ENCODE measurements around the gene ENKD1. TPM values are rescaled to one million over a fixed set of nuclear protein-coding genes. Genes with fewer than 3 reads are reported as not detected.

The ENKD1 gene
- polyA plus RNA-seq, 4 donors = 4.1 to 13.2 (median 12.2) TPM

DNA sequence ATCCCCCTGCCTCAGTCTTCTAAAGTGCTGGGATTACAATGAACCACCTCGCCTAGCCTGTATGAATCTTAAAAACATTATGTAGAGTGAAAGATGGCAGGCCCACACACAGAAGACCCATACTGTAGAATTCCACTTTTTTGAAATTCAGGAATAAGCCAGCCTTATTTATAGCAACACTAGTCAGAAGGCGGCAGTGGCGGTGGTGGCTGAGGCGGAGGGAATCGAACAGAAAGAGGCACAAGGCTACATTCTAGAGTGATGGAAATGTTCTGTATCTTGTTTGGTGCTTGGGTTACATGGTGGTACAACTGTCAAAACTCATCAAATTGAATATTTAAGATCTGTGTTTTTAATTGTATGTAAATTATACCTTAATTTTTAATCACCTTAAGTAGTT, 41.2 kb upstream of the ENKD1 start:
- Histone ChIP-seq H3K4me3 (ENCODE audit: low read depth in 1 of 3, low read length in 3 of 3) (no peak overlapping the region), H3K27me3 (ENCODE audit: control insufficient read depth in 3 of 3, insufficient read depth in 3 of 3, low read length in 3 of 3) (peaks cover 0 to 67% (median 0%) of the 10 kb centered on the region in 3 donors), H3K36me3 (ENCODE audit: control insufficient read depth in 3 of 3, insufficient read depth in 2 of 3, low read depth in 1 of 3, low read length in 3 of 3) (no peaks in the 10 kb centered on the region), H3K9me3 (ENCODE audit: control insufficient read depth in 2 of 2, insufficient read depth in 1 of 2, low read depth in 1 of 2, low read length in 1 of 2) (no peaks in the 10 kb centered on the region), H3K4me1 (ENCODE audit: control insufficient read depth in 3 of 3, insufficient read depth in 2 of 3, low read depth in 1 of 3, low read length in 2 of 3) (peaks cover 0 to 2% (median 0%) of the 10 kb centered on the region in 3 donors), H3K27ac (ENCODE audit: low read depth in 1 of 3, low read length in 2 of 3) (no peak overlapping the region)
- FAIRE-seq (no peak), DNase-seq (no peak)
- WGBS, 3 donors = 98% methylated on average over 5 of the region's 5 CpGs

DNA sequence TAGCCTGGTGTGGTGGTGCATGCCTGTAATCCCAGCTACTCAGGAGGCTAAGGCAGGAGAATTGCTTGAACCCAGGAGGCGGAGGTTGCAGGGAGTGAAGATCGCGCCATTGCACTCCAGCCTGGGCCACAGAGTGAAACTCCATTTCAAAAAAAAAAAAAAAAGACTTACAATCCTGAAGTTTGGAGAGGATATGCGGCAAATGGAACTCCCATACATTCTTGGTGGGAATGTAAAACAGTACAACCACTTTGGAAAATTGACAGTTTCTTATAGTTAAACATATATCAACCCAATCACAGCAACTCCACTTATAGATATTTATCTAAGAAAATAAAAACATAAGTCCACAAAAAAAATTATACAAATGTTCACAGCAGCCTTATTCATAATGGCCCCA, 40.7 kb upstream of the ENKD1 start:
- DNase-seq (no peak), FAIRE-seq (no peak)
- 86 to 98% (median 94%) methylated on average over 4 of the region's 4 CpGs for WGBS, 3 donors
- Histone ChIP-seq H3K4me1 (ENCODE audit: control insufficient read depth in 3 of 3, insufficient read depth in 2 of 3, low read depth in 1 of 3, low read length in 2 of 3) (peaks cover 0 to 2% (median 0%) of the 10 kb centered on the region in 3 donors), H3K36me3 (ENCODE audit: control insufficient read depth in 3 of 3, insufficient read depth in 2 of 3, low read depth in 1 of 3, low read length in 3 of 3) (no peaks in the 10 kb centered on the region), H3K27ac (ENCODE audit: low read depth in 1 of 3, low read length in 2 of 3) (no peak overlapping the region), H3K9me3 (ENCODE audit: control insufficient read depth in 2 of 2, insufficient read depth in 1 of 2, low read depth in 1 of 2, low read length in 1 of 2) (no peaks in the 10 kb centered on the region), H3K4me3 (ENCODE audit: low read depth in 1 of 3, low read length in 3 of 3) (no peak overlapping the region), H3K27me3 (ENCODE audit: control insufficient read depth in 3 of 3, insufficient read depth in 3 of 3, low read length in 3 of 3) (peaks cover 0 to 72% (median 0%) of the 10 kb centered on the region in 3 donors)

DNA sequence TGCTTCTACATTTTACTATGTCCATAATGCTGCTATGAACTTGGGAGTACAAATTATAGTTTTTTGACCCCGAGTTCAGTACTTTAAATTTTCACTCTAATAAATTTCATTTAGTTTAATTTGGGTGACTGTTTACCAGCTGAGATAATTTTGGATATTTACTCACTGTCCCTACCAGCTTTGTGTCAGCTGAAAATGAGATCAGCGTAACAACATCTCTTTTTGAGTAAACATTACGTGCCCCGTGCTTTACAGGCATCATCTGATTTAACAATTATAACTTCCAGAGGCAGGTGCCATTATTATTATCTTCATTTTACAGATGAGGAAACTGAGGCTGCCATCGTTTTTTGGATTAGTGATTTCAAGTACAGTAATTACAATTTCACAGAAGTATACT, 37.6 kb upstream of the ENKD1 start:
- Histone ChIP-seq H3K9me3 (ENCODE audit: control insufficient read depth in 2 of 2, insufficient read depth in 1 of 2, low read depth in 1 of 2, low read length in 1 of 2) (peaks cover 0 to 8% of the 10 kb centered on the region in 2 donors), H3K27ac (ENCODE audit: low read depth in 1 of 3, low read length in 2 of 3) (no peak overlapping the region), H3K4me1 (ENCODE audit: control insufficient read depth in 3 of 3, insufficient read depth in 2 of 3, low read depth in 1 of 3, low read length in 2 of 3) (peaks cover 0 to 2% (median 0%) of the 10 kb centered on the region in 3 donors), H3K27me3 (ENCODE audit: control insufficient read depth in 3 of 3, insufficient read depth in 3 of 3, low read length in 3 of 3) (peaks cover 0 to 49% (median 0%) of the 10 kb centered on the region in 3 donors), H3K36me3 (ENCODE audit: control insufficient read depth in 3 of 3, insufficient read depth in 2 of 3, low read depth in 1 of 3, low read length in 3 of 3) (no peaks in the 10 kb centered on the region), H3K4me3 (ENCODE audit: low read depth in 1 of 3, low read length in 3 of 3) (no peak overlapping the region)
- DNase-seq (no peak), FAIRE-seq (no peak)
- WGBS, 3 donors = 85 to 89% (median 87%) methylated on average over 5 of the region's 5 CpGs

DNA sequence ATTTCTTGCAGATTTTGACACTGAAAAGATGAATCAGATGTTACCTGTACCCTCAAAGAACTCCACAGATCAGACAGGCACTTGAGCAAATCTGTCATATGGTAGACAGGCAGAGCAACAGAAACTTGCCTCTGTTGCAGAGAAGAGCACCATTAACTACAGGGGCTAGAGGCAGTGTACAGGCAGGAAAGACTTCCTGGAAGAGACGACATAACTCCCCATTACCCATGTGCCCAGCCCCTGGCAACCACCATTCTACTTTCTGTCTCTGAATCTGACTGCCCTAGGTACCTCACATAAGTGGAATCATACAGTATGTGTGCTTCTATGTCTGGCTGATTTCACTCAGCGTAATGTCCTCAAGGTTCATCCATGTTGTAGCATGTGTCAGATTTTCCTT, 37.1 kb upstream of the ENKD1 start:
- peaks cover 0 to 10% of the 10 kb centered on the region in 2 donors for H3K9me3 ChIP-seq (ENCODE audit: control insufficient read depth in 2 of 2, insufficient read depth in 1 of 2, low read depth in 1 of 2, low read length in 1 of 2)
- WGBS, 3 donors = 68 to 72% (median 72%) methylated on average over 2 of the region's 2 CpGs

DNA sequence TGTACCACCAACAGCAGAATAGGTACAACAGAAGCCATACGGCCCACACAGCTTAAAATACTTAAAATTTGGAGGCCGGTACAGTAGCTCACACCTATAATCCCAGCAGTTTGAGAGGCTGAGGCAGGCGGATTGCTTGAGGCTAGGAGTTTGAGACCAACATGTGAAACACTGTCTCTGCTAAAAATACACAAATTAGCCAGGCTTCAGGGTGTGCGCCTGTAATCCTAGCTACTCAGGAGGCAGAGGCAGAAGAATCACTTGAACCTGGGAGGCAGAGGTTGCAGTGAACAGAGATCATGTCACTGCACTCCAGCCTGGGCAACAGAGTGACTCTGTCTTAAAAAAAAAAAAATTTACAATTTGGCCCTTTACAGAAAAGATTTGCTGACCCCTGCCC, 35.6 kb upstream of the ENKD1 start:
- no peak for DNase-seq
- FAIRE-seq = no peak
- Histone ChIP-seq H3K4me1 (ENCODE audit: control insufficient read depth in 3 of 3, insufficient read depth in 2 of 3, low read depth in 1 of 3, low read length in 2 of 3) (peaks cover 0 to 10% (median 2%) of the 10 kb centered on the region in 3 donors), H3K27ac (ENCODE audit: low read depth in 1 of 3, low read length in 2 of 3) (no peak overlapping the region), H3K27me3 (ENCODE audit: control insufficient read depth in 3 of 3, insufficient read depth in 3 of 3, low read length in 3 of 3) (peaks cover 0 to 32% (median 0%) of the 10 kb centered on the region in 3 donors), H3K9me3 (ENCODE audit: control insufficient read depth in 2 of 2, insufficient read depth in 1 of 2, low read depth in 1 of 2, low read length in 1 of 2) (peaks cover 0 to 10% of the 10 kb centered on the region in 2 donors), H3K4me3 (ENCODE audit: low read depth in 1 of 3, low read length in 3 of 3) (no peak overlapping the region), H3K36me3 (ENCODE audit: control insufficient read depth in 3 of 3, insufficient read depth in 2 of 3, low read depth in 1 of 3, low read length in 3 of 3) (no peaks in the 10 kb centered on the region)
- WGBS, 3 donors = 93 to 94% (median 93%) methylated on average over 4 of the region's 4 CpGs

More for the DNA sequence above, 37.1 kb upstream of the ENKD1 start:
- DNase-seq (no peak), FAIRE-seq (no peak)
- Histone ChIP-seq H3K36me3 (ENCODE audit: control insufficient read depth in 3 of 3, insufficient read depth in 2 of 3, low read depth in 1 of 3, low read length in 3 of 3) (no peaks in the 10 kb centered on the region), H3K27me3 (ENCODE audit: control insufficient read depth in 3 of 3, insufficient read depth in 3 of 3, low read length in 3 of 3) (peaks cover 0 to 45% (median 0%) of the 10 kb centered on the region in 3 donors), H3K27ac (ENCODE audit: low read depth in 1 of 3, low read length in 2 of 3) (peak overlapping the region in 1 of 3 donors; percentile 34), H3K4me3 (ENCODE audit: low read depth in 1 of 3, low read length in 3 of 3) (no peak overlapping the region), H3K4me1 (ENCODE audit: control insufficient read depth in 3 of 3, insufficient read depth in 2 of 3, low read depth in 1 of 3, low read length in 2 of 3) (peaks cover 0 to 2% (median 0%) of the 10 kb centered on the region in 3 donors)

DNA sequence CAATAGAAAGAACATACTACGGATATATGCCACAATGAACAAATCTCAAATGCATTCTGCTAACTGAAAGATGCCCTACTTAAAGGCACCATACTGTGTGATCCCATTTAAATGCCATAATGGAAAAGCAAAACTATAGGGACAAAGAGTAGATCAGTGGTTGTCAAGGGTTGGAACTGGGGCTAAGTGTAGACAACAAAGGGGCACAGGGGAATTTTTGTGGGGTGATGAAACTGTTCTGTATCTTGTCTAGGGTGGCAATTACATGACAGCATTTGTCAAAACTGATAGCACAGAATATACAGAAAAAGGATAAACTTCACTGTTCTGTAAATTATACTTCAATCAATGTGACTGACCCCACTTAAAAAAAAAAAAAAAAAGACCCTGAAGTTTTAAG, 34.9 kb upstream of the ENKD1 start:
- Histone ChIP-seq H3K27ac (ENCODE audit: low read depth in 1 of 3, low read length in 2 of 3) (no peak overlapping the region), H3K36me3 (ENCODE audit: control insufficient read depth in 3 of 3, insufficient read depth in 2 of 3, low read depth in 1 of 3, low read length in 3 of 3) (no peaks in the 10 kb centered on the region), H3K9me3 (ENCODE audit: control insufficient read depth in 2 of 2, insufficient read depth in 1 of 2, low read depth in 1 of 2, low read length in 1 of 2) (peaks cover 0 to 10% of the 10 kb centered on the region in 2 donors), H3K4me1 (ENCODE audit: control insufficient read depth in 3 of 3, insufficient read depth in 2 of 3, low read depth in 1 of 3, low read length in 2 of 3) (peaks cover 2 to 13% (median 3%) of the 10 kb centered on the region in 3 donors), H3K4me3 (ENCODE audit: low read depth in 1 of 3, low read length in 3 of 3) (no peak overlapping the region), H3K27me3 (ENCODE audit: control insufficient read depth in 3 of 3, insufficient read depth in 3 of 3, low read length in 3 of 3) (peaks cover 0 to 31% (median 0%) of the 10 kb centered on the region in 3 donors)
- FAIRE-seq = no peak
- no peak for DNase-seq
- WGBS, 3 donors = 89 to 100% (median 96%) methylated on average over 1 of the region's 1 CpG

DNA sequence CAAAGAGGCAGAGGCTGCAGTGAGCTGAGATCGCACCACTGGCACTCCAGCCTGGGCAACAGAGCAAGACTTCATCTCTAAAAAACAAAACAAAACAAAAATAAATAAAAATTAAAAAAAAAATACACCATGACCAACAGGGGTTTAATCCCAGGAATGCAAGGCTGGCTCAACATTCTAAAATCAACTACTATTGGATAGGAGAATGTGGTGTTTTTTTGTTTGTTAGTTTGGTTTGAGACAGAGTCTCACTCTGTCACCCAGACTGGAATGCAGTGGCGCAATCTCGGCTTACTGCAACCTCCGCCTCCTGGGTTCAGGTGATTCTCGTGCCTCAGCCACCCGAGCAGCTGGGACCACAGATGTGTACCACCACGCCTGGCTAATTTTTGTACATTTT, 32.7 kb upstream of the ENKD1 start:
- 95 to 99% (median 98%) methylated on average over 7 of the region's 7 CpGs for WGBS, 3 donors

DNA sequence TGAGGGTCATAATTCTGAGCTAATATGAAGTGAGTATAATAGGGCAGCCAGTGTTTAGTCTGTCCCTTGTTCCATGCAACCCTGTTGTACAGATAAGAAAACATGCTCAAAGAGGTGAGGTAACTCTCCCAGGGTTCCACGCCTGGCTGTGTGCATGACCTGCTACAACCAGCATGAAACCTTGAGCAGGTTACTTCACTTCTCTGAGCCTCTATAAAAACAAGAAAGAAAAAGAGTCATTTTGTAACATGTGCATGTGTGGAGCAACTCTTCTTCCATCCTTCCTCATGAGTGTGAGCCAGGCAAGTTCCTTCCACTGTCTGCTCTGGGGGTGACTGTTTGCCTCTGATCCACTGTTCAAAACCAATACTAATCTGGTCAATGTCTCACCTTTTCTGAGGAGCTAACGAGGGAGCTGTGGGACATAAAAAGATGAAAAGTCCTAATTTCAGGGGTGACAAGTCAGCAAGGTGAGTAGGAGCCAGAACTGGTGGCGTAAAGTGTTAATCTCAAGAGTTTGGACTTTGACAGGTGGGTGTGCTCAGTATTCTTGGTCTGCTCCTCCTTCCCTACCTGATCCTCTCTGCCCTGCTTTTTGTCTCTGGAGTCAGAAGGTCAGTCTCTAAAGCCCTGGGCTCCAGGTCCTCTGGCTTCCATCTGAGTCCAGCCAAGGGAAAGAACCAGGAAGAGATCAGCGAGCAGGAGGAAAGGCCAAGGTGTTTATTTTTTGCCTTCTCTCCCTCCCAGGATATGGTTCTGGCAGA, 31.1 kb upstream of the ENKD1 start:
- Histone ChIP-seq H3K9me3 (ENCODE audit: control insufficient read depth in 2 of 2, insufficient read depth in 1 of 2, low read depth in 1 of 2, low read length in 1 of 2) (peaks cover 0 to 10% of the 10 kb centered on the region in 2 donors), H3K4me3 (ENCODE audit: low read depth in 1 of 3, low read length in 3 of 3) (no peak overlapping the region), H3K27ac (ENCODE audit: low read depth in 1 of 3, low read length in 2 of 3) (peak overlapping the region in 2 of 3 donors; percentile 28 to 59), H3K36me3 (ENCODE audit: control insufficient read depth in 3 of 3, insufficient read depth in 2 of 3, low read depth in 1 of 3, low read length in 3 of 3) (no peaks in the 10 kb centered on the region), H3K4me1 (ENCODE audit: control insufficient read depth in 3 of 3, insufficient read depth in 2 of 3, low read depth in 1 of 3, low read length in 2 of 3) (peaks cover 0 to 13% (median 3%) of the 10 kb centered on the region in 3 donors), H3K27me3 (ENCODE audit: control insufficient read depth in 3 of 3, insufficient read depth in 3 of 3, low read length in 3 of 3) (peaks cover 0 to 21% (median 0%) of the 10 kb centered on the region in 3 donors)
- DNase-seq (peak; percentile 75 to 92), FAIRE-seq (no peak)
- 21 to 60% (median 50%) methylated on average over 4 of the region's 4 CpGs for WGBS, 3 donors

More for the DNA sequence above, 32.7 kb upstream of the ENKD1 start:
- H3K36me3 ChIP-seq (ENCODE audit: control insufficient read depth in 3 of 3, insufficient read depth in 2 of 3, low read depth in 1 of 3, low read length in 3 of 3) = no peaks in the 10 kb centered on the region
- peaks cover 0 to 10% of the 10 kb centered on the region in 2 donors for H3K9me3 ChIP-seq (ENCODE audit: control insufficient read depth in 2 of 2, insufficient read depth in 1 of 2, low read depth in 1 of 2, low read length in 1 of 2)
- no peak overlapping the region for H3K27ac ChIP-seq (ENCODE audit: low read depth in 1 of 3, low read length in 2 of 3)
- H3K4me1 ChIP-seq (ENCODE audit: control insufficient read depth in 3 of 3, insufficient read depth in 2 of 3, low read depth in 1 of 3, low read length in 2 of 3) = peaks cover 2 to 13% (median 3%) of the 10 kb centered on the region in 3 donors
- no peak for FAIRE-seq
- no peak for DNase-seq
- peaks cover 0 to 23% (median 0%) of the 10 kb centered on the region in 3 donors for H3K27me3 ChIP-seq (ENCODE audit: control insufficient read depth in 3 of 3, insufficient read depth in 3 of 3, low read length in 3 of 3)
- H3K4me3 ChIP-seq (ENCODE audit: low read depth in 1 of 3, low read length in 3 of 3) = no peak overlapping the region

All from small intestine (tissue), 7 donors.